ENCODE data around the gene KCNH4. TPM values are rescaled to one million over a fixed set of nuclear protein-coding genes. Genes with fewer than 3 reads are reported as not detected.
"Not testable (repeated sequence)": the region's sequence is repeated elsewhere in the genome, so short reads cannot be mapped to it uniquely, and the experiment has no call there.

Gene KCNH4
- total RNA-seq, 1 donor from 2014 or later, result not detected

- no peak for DNase-seq (ENCODE audit: low read depth)
- no peaks in the 10 kb centered on the region for H3K27me3 ChIP-seq (ENCODE audit: control insufficient read depth, insufficient read depth, low read length)
- H3K36me3 ChIP-seq (ENCODE audit: control insufficient read depth, insufficient read depth, low read length), result no peaks in the 10 kb centered on the region
- TF ChIP-seq CTCF (IDR thresholded peaks at IDR 0.05; ENCODE audit: insufficient read depth, low read length, poor library complexity, severe bottlenecking), result no peak
- no peak overlapping the region for H3K4me3 ChIP-seq (ENCODE audit: low read depth, low read length)
These were observed 10.3 kb upstream of the KCNH4 start for GRCh38 chr17:42191275-42191608.

GRCh38 chr17:42190491-42191274 lies 9.7 kb upstream of the KCNH4 start:
- H3K36me3 ChIP-seq (ENCODE audit: control insufficient read depth, insufficient read depth, low read length), result no peaks in the 10 kb centered on the region
- H3K27me3 ChIP-seq (ENCODE audit: control insufficient read depth, insufficient read depth, low read length), result no peaks in the 10 kb centered on the region
- no peak for DNase-seq (ENCODE audit: low read depth)
- no peak overlapping the region for H3K4me3 ChIP-seq (ENCODE audit: low read depth, low read length)
- TF ChIP-seq CTCF (IDR thresholded peaks at IDR 0.05; ENCODE audit: insufficient read depth, low read length, poor library complexity, severe bottlenecking), result no peak

- no peak overlapping the region for H3K4me3 ChIP-seq (ENCODE audit: low read depth, low read length)
- no peak for TF ChIP-seq CTCF (IDR thresholded peaks at IDR 0.05; ENCODE audit: insufficient read depth, low read length, poor library complexity, severe bottlenecking)
- no peaks in the 10 kb centered on the region for H3K36me3 ChIP-seq (ENCODE audit: control insufficient read depth, insufficient read depth, low read length)
These were observed 8.7 kb upstream of the KCNH4 start for GRCh38 chr17:42189651-42189965.

GRCh38 chr17:42188749-42189650 lies 8.1 kb upstream of the KCNH4 start:
- no peak for DNase-seq (ENCODE audit: low read depth)
- no peak for TF ChIP-seq CTCF (IDR thresholded peaks at IDR 0.05; ENCODE audit: insufficient read depth, low read length, poor library complexity, severe bottlenecking)
- no peak overlapping the region for H3K4me3 ChIP-seq (ENCODE audit: low read depth, low read length)

More at GRCh38 chr17:42189651-42189965, 8.7 kb upstream of the KCNH4 start:
- H3K27me3 ChIP-seq (ENCODE audit: control insufficient read depth, insufficient read depth, low read length), result no peaks in the 10 kb centered on the region
- DNase-seq (ENCODE audit: low read depth), result no peak

GRCh38 chr17:42187833-42188232 lies 6.9 kb upstream of the KCNH4 start:
- Histone ChIP-seq H3K4me3 (ENCODE audit: low read depth, low read length) (no peak overlapping the region), H3K27me3 (ENCODE audit: control insufficient read depth, insufficient read depth, low read length) (peaks cover 2% of the 10 kb centered on the region), H3K36me3 (ENCODE audit: control insufficient read depth, insufficient read depth, low read length) (no peaks in the 10 kb centered on the region)
- TF ChIP-seq CTCF (IDR thresholded peaks at IDR 0.05; ENCODE audit: insufficient read depth, low read length, poor library complexity, severe bottlenecking), result no peak
- DNase-seq (ENCODE audit: low read depth), result no peak

More at GRCh38 chr17:42188749-42189650, 8.1 kb upstream of the KCNH4 start:
- H3K36me3 ChIP-seq (ENCODE audit: control insufficient read depth, insufficient read depth, low read length), result no peaks in the 10 kb centered on the region
- peaks cover 2% of the 10 kb centered on the region for H3K27me3 ChIP-seq (ENCODE audit: control insufficient read depth, insufficient read depth, low read length)

GRCh38 chr17:42186191-42186590 lies 5.2 kb upstream of the KCNH4 start:
- H3K4me3 ChIP-seq (ENCODE audit: low read depth, low read length); H3K36me3 ChIP-seq (ENCODE audit: control insufficient read depth, insufficient read depth, low read length); DNase-seq (ENCODE audit: low read depth): not testable (repeated sequence)
- H3K27me3 ChIP-seq (ENCODE audit: control insufficient read depth, insufficient read depth, low read length), result peaks cover 11% of the 10 kb centered on the region

All from kidney epithelial cell (primary cell).